PC-9 (cell line): ENCODE measurements around the gene ME1.

Experiments used
- EZH2 ChIP-seq: fragments of 200-600 bp; sonication (generic); IDR thresholded peaks from 2 replicates; pipeline ENCODE4 v1.8.0; 2017; ENCODE audit warnings: antibody characterized with exemption, low read depth
- TF ChIP-seq, protein P1 (sequence below): fragments of 200-600 bp; sonication (generic); conservative IDR thresholded peaks from 2 replicates; pipeline ENCODE4 v1.6.1; 2017; ENCODE audit warnings: mixed run types, antibody characterized with exemption, mild to moderate bottlenecking, moderate library complexity

GRCh38 chr6:83273596-83273995, 157.3 kb downstream of the ME1 start:
- TF ChIP-seq, protein P1, sequence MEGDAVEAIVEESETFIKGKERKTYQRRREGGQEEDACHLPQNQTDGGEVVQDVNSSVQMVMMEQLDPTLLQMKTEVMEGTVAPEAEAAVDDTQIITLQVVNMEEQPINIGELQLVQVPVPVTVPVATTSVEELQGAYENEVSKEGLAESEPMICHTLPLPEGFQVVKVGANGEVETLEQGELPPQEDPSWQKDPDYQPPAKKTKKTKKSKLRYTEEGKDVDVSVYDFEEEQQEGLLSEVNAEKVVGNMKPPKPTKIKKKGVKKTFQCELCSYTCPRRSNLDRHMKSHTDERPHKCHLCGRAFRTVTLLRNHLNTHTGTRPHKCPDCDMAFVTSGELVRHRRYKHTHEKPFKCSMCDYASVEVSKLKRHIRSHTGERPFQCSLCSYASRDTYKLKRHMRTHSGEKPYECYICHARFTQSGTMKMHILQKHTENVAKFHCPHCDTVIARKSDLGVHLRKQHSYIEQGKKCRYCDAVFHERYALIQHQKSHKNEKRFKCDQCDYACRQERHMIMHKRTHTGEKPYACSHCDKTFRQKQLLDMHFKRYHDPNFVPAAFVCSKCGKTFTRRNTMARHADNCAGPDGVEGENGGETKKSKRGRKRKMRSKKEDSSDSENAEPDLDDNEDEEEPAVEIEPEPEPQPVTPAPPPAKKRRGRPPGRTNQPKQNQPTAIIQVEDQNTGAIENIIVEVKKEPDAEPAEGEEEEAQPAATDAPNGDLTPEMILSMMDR, result no peak
- TF ChIP-seq EZH2, result no peak
